22Rv1 (cell line): ENCODE data around the gene MDK.

Experiments
- CTCF ChIP-seq: fragments of 450-650 bp; IDR thresholded peaks from 2 replicates; pipeline ENCODE4 v1.5.1; 2017; ENCODE audit warnings: mild to moderate bottlenecking
- ZFX ChIP-seq: fragments of 450-650 bp; IDR thresholded peaks from 2 replicates; pipeline ENCODE4 v1.6.1; 2017; ENCODE audit warnings: antibody characterized with exemption, borderline replicate concordance

GRCh38 chr11:46380340-46381047, 975 bp upstream of the MDK start:
- no peak for TF ChIP-seq CTCF
- TF ChIP-seq ZFX: no peak
